ENCODE measurements around the gene EPS15.

Gene EPS15

DNA sequence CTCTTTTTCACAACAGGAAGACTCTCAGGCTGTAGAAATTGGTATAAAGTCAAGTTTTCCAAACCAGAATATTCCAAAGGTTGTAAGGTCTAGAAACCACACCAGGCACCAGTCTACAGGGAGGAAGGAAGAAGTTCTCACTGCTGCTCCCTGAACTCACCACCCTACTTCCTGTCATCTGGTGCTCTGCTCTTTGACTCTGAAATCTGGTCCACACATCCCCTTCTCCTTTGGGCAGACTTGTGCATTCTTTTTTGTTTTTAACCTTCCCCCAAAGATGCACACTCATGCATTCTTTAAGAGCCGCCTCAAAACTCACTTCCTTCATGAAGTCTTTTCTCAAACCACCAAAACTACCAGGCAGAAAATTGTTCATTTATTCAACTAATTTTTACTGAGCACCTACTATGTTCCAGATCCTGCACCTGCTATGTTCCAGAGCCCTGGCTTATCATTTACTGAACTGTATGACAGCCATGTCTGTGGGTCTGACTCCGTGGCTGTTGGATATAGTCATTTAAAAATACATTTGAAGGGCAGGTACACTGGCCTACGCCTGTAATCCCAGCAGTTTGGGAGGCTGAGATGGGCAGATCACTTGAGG, 30.1 kb upstream of the EPS15 start:
- no peak overlapping the region for H3K4me3 ChIP-seq (ENCODE audit: low read depth, low read length)
- TF ChIP-seq, protein P1, sequence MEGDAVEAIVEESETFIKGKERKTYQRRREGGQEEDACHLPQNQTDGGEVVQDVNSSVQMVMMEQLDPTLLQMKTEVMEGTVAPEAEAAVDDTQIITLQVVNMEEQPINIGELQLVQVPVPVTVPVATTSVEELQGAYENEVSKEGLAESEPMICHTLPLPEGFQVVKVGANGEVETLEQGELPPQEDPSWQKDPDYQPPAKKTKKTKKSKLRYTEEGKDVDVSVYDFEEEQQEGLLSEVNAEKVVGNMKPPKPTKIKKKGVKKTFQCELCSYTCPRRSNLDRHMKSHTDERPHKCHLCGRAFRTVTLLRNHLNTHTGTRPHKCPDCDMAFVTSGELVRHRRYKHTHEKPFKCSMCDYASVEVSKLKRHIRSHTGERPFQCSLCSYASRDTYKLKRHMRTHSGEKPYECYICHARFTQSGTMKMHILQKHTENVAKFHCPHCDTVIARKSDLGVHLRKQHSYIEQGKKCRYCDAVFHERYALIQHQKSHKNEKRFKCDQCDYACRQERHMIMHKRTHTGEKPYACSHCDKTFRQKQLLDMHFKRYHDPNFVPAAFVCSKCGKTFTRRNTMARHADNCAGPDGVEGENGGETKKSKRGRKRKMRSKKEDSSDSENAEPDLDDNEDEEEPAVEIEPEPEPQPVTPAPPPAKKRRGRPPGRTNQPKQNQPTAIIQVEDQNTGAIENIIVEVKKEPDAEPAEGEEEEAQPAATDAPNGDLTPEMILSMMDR (IDR thresholded peaks at IDR 0.05; ENCODE audit: insufficient read depth, low read depth, low read length, missing control alignments): no peak
- DNase-seq (ENCODE audit: low read depth): peak; percentile 31

DNA sequence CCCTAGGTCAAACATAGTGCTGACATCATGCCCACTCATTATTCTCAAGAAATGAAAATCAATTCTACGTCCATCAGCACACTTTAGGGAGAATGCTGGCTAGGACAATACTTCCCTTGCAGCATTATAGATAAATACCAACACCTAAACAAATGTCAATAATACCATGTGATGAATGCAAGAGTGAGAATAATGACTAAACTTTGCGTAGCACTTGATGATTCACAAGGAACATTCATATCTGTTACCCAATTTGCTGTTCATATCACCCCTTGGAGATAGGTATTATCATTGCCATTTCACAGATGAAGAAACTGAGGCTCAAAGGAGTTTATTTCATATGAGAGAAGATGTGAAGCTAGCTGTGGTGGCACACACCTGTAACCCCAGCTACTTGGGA, 24.8 kb upstream of the EPS15 start:
- no peak for DNase-seq (ENCODE audit: low read depth)
- H3K4me3 ChIP-seq (ENCODE audit: low read depth, low read length): no peak overlapping the region
- TF ChIP-seq, protein P1 (IDR thresholded peaks at IDR 0.05; ENCODE audit: insufficient read depth, low read depth, low read length, missing control alignments): no peak

DNA sequence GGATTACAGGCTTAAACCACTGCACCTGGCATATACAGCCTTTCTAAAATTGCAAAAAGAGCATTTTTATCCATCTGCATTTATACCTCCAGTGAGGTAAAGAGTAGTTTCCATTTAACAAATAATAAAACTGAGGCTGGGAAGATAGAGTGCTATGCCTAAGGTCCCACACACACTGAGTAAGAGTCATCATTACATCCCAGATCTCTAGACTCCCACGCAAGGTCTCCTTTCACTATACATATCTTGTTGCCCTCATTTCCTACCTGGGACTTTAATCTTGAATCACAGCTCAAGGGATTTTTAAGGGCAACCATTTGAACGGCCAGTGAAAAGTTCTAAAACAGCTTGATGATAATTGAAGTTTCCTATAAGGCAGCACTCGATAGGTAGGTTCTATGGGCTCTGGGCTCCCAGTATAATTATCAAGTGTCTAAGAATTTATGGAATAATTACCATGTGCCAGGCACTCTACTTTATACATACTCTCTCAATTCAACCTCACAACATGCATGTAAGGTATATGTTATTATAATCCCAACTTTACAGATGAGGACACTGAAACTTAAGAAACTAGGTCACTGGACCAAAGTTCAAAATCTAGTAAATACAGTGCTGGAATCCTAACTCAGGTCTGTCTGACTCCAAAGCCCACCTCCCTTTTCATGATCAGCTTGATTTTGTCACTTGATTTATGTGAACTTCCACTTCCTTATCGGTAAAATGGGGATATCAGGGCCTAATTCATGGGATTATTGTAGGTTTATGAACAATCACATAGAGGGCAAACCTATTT, 23.3 kb upstream of the EPS15 start:
- DNase-seq (ENCODE audit: low read depth): no peak
- TF ChIP-seq, protein P1 (IDR thresholded peaks at IDR 0.05; ENCODE audit: insufficient read depth, low read depth, low read length, missing control alignments): no peak
- no peak overlapping the region for H3K4me3 ChIP-seq (ENCODE audit: low read depth, low read length)

DNA sequence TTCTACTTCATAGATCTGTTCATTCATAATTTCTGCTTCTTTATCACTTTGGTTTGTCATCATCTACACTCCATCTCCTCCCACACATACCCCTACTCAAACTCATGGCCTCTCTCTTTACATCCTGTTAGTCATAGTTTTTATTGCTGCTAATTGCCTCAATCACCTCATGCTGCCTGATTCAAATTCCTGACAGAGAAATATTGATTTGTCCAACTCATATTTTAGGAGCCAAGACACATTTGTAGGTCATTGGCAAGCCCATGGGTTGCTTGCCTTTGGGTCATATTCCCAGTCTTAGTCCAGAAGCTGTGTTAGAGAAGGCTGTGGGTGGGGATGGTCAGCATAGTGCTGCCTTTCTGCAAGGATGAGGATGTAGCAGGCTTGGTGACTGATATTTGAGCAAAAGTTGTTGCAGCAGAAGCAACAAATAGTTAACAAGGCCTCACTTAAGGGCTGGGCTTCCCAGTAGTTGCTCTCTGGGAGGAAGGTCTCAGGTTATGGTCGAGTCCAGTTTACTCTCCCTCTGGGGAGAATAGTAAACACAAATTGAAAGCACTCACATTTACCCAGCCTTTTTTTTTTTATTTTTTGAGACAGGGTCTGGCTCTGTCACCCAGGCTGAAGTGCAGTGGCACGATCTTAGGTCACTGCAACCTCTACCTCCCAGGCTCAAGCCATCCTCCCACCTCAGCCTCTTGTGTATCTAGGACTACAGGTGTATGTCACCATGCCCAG, 22.4 kb upstream of the EPS15 start:
- TF ChIP-seq, protein P1 (IDR thresholded peaks at IDR 0.05; ENCODE audit: insufficient read depth, low read depth, low read length, missing control alignments): no peak
- H3K4me3 ChIP-seq (ENCODE audit: low read depth, low read length): no peak overlapping the region
- DNase-seq (ENCODE audit: low read depth): no peak

DNA sequence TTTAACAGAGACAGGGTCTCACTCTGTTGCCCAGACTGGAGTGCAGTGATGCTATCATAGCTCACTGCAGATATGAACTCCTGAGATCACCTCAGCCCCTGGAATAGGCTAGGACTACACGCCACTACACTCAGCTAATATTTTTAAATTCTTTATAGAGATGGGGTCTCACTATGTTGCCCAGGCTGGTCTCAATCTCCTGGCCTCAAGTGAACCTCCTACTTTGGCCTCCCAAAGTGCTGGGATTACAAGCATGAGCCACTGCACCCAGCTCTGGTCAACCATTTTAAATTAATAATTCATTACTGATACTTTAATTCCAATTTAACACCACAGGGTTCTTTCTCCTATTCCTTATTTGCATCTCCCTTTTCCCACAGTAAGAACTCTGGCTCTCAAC, 18.5 kb upstream of the EPS15 start:
- no peak for DNase-seq (ENCODE audit: low read depth)
- TF ChIP-seq, protein P1 (IDR thresholded peaks at IDR 0.05; ENCODE audit: insufficient read depth, low read depth, low read length, missing control alignments): no peak
- no peak overlapping the region for H3K4me3 ChIP-seq (ENCODE audit: low read depth, low read length)

DNA sequence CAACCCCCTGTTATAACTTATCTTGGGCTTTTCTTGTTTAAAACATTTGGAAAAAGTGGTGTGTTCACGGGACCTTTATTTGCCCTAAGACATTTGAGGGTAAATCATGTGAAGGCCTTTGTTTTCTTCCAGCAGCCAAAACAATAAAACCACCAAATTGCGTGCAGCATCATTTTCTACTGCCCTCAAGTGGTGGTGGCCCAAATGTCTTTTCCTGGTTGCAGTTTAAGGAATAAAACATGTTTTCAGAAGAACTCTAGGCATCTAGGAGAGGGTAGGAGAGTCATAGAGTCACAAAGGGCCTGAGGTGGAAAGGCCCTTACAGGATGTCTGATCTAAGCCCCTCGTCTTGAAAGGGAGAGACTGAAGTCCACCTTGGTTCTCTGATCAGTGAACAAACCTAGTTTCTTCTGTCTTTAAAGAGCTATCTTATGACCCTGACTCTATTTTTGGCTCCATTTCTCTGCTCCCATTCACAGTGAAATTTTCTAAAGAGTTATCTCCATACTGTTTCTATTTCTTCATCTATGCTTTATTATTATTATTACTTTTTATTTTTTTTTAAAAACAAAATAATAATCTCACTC, 16.0 kb upstream of the EPS15 start:
- TF ChIP-seq, protein P1 (IDR thresholded peaks at IDR 0.05; ENCODE audit: insufficient read depth, low read depth, low read length, missing control alignments): peak; percentile 66
- H3K4me3 ChIP-seq (ENCODE audit: low read depth, low read length): no peak overlapping the region
- peak; percentile 72 for DNase-seq (ENCODE audit: low read depth)
